ENCODE results near the gene PRPF19. TPM values are rescaled to one million over a fixed set of nuclear protein-coding genes. Genes with fewer than 3 reads are reported as not detected.
A peak's percentile ranks its signal among the peaks of the same experiment; 100 is the strongest.

Gene PRPF19
- total RNA-seq, 1 donor from 2014 or later: 111 TPM

DNA sequence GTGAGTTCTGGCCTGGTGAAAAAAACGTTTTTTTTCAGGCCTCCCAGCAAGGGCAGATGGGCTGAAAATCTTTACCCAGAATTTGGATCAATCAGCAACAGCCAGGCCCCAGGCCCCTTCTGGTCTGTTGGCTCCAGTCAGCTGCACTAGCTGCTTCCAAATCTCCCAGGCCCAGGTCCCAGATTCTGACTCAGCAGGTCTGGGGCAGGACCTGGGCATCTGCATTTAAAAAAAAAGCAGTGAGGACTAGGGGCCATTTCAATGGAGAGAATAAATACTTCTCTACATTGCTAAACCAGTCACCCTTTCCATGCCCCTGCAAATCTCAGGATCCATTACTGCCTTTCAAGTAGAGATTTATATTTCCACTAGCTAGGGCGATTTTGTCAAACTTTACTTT lies 41.3 kb upstream of the PRPF19 start:
- Mint-ChIP-seq H3K27me3 (peaks cover 38% of the 10 kb centered on the region), H3K9me3 (ENCODE audit: low read depth) (no peaks in the 10 kb centered on the region), H3K36me3 (ENCODE audit: insufficient read depth) (no peaks in the 10 kb centered on the region), H3K4me3 (ENCODE audit: low read depth) (no peak overlapping the region), H3K4me1 (ENCODE audit: low read depth) (peaks cover 19% of the 10 kb centered on the region), H3K27ac (no peak overlapping the region)
- DNase-seq (ENCODE audit: low spot score, unreplicated experiment): no peak
- TF ChIP-seq, protein P1, sequence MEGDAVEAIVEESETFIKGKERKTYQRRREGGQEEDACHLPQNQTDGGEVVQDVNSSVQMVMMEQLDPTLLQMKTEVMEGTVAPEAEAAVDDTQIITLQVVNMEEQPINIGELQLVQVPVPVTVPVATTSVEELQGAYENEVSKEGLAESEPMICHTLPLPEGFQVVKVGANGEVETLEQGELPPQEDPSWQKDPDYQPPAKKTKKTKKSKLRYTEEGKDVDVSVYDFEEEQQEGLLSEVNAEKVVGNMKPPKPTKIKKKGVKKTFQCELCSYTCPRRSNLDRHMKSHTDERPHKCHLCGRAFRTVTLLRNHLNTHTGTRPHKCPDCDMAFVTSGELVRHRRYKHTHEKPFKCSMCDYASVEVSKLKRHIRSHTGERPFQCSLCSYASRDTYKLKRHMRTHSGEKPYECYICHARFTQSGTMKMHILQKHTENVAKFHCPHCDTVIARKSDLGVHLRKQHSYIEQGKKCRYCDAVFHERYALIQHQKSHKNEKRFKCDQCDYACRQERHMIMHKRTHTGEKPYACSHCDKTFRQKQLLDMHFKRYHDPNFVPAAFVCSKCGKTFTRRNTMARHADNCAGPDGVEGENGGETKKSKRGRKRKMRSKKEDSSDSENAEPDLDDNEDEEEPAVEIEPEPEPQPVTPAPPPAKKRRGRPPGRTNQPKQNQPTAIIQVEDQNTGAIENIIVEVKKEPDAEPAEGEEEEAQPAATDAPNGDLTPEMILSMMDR (IDR thresholded peaks at IDR 0.05; ENCODE audit: unreplicated experiment): no peak

DNA sequence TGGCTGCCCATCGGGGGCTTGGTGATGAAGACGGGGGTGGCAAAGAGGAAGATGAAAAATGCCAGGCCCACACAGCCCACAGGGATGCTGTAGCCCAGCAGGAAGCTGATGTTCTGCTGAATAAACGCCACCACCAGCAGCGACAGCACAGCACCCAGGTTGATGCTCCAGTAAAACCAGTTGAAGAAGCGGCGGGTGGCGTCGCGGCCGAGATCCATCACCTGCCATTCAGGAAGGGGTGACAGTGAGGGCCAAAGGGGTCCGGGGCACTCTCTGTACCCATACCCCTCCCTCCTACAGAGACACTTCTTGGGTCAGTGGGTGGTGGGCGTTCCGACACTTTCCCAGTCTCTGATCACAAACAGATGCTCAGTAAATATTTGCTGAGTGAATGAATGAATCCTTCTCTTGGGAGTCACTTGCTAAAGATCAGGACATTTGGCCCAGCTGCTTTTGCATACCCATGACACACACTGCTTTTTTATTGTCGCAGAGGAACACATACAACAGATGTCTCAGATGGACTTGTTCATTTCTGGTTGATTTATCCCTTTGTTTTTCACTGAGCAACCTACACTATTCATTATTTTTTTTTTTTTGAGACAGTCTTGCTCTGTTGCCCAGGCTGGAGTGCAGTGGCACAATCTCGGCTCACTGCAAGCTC lies 40.3 kb upstream of the PRPF19 start:
- H3K27ac Mint-ChIP-seq: no peak overlapping the region
- H3K36me3 Mint-ChIP-seq (ENCODE audit: insufficient read depth): no peaks in the 10 kb centered on the region
- peaks cover 20% of the 10 kb centered on the region for H3K4me1 Mint-ChIP-seq (ENCODE audit: low read depth)
- no peak for DNase-seq (ENCODE audit: low spot score, unreplicated experiment)
- H3K9me3 Mint-ChIP-seq (ENCODE audit: low read depth): no peaks in the 10 kb centered on the region
- no peak overlapping the region for H3K4me3 Mint-ChIP-seq (ENCODE audit: low read depth)
- TF ChIP-seq, protein P1 (IDR thresholded peaks at IDR 0.05; ENCODE audit: unreplicated experiment): no peak
- peaks cover 29% of the 10 kb centered on the region for H3K27me3 Mint-ChIP-seq

DNA sequence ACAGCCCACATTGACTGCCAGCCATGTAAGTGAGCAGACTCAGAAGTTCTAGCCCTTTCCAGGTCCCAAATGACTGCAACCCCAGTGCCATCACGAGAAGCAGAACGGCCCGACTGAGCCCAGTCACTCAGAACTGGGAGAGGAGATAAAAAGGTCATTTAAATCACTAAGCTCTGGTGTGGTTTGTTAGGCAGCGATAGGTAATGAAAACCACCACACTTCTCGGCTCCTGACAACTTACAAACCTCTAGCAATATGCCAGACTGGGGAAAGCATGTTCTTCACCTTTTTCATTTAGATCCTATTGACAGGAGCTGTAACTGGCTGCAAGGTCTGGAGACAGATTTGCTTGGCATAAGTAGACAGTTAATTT lies 38.9 kb upstream of the PRPF19 start:
- TF ChIP-seq, protein P1 (IDR thresholded peaks at IDR 0.05; ENCODE audit: unreplicated experiment): no peak
- Mint-ChIP-seq H3K27me3 (peaks cover 25% of the 10 kb centered on the region), H3K9me3 (ENCODE audit: low read depth) (no peaks in the 10 kb centered on the region), H3K4me3 (ENCODE audit: low read depth) (no peak overlapping the region), H3K36me3 (ENCODE audit: insufficient read depth) (no peaks in the 10 kb centered on the region), H3K27ac (no peak overlapping the region), H3K4me1 (ENCODE audit: low read depth) (peaks cover 20% of the 10 kb centered on the region)
- DNase-seq (ENCODE audit: low spot score, unreplicated experiment): no peak

DNA sequence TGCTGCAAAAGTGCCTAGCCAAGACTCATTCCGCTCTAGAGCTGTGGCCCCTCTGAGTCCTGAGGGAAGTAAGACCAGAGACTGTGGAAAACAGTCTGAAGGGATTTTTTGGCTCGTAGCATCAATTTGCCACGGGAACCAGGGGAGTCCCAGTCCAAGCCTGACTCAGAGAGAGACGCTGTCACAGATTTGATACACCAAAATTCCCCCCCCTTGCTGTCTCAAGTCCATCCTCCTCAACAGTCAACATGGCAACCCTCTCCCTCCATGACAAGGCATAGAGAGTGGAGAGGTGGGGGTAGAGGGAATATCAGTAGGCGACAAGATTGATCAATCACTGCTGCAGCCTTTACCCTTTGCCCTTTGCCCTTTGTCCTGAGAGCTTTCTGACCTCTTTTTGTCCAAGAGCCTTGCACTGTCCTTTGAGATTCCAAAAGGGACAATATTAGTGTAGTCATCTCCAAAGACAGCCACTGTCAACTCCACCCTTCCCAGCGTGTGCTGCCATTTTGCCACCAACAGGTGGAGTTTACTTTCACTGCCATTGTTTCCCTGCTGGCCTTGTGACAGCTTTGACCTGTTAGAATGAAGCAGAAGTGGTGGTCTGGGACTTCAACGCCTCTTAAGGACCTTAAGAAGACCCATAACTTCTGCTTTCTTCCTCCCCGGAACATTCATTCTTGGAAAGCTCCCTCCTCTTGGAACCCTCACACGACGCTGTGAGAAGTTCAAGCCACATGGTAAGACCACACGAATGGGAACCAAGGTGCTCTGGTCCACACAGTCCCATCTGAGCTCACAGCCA lies 38.3 kb upstream of the PRPF19 start:
- no peak for DNase-seq (ENCODE audit: low spot score, unreplicated experiment)
- TF ChIP-seq, protein P1 (IDR thresholded peaks at IDR 0.05; ENCODE audit: unreplicated experiment): peak; percentile 41

GRCh38 chr11:60942970-60943565 lies 36.7 kb upstream of the PRPF19 start:
- DNase-seq (ENCODE audit: low spot score, unreplicated experiment): no peak
- Mint-ChIP-seq H3K9me3 (ENCODE audit: low read depth) (no peaks in the 10 kb centered on the region), H3K4me1 (ENCODE audit: low read depth) (peaks cover 16% of the 10 kb centered on the region), H3K36me3 (ENCODE audit: insufficient read depth) (no peaks in the 10 kb centered on the region), H3K4me3 (ENCODE audit: low read depth) (no peak overlapping the region), H3K27ac (no peak overlapping the region), H3K27me3 (peaks cover 5% of the 10 kb centered on the region)
- TF ChIP-seq, protein P1 (IDR thresholded peaks at IDR 0.05; ENCODE audit: unreplicated experiment): no peak

More for the DNA sequence above, 38.3 kb upstream of the PRPF19 start:
- peaks cover 22% of the 10 kb centered on the region for H3K4me1 Mint-ChIP-seq (ENCODE audit: low read depth)
- no peaks in the 10 kb centered on the region for H3K9me3 Mint-ChIP-seq (ENCODE audit: low read depth)
- H3K27ac Mint-ChIP-seq: no peak overlapping the region
- H3K27me3 Mint-ChIP-seq: peaks cover 19% of the 10 kb centered on the region
- no peak overlapping the region for H3K4me3 Mint-ChIP-seq (ENCODE audit: low read depth)
- H3K36me3 Mint-ChIP-seq (ENCODE audit: insufficient read depth): no peaks in the 10 kb centered on the region

Data from progenitor cell of endocrine pancreas (in vitro differentiated cells).